DMS153 (cell line): Measurements from ENCODE around the gene C2orf92.
"Not testable (repeated sequence)": the region's sequence is repeated elsewhere in the genome, so short reads cannot be mapped to it uniquely, and the experiment has no call there.

Experiments used
- DNase-seq: peaks from one replicate; lab custom pipeline; 2025; lab: John Stamatoyannopoulos, UW

The C2orf92 gene

DNA sequence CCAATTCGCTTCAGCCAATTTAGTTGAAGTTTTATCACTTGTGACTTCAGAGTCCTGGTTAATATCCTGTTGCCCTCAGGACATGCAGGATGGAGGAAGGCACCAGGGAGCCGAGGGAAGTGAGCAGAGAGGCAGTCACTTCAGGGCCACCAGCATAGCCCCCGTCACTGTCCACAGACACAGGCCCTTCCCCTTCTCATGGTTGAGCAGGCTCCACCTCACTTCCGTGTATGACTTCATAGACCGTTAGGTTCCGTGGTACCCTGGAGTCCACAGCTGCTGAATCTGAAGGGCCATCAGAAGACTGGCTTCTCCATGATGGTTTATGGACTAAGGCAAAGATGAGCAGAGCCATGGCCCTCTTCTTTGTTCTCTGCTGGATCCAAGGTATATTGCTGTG lies at the start of gene C2orf92:
TSS of gene C2orf92 (plus strand) at position 266 of the 400 bp plus-strand sequence. CDS start at position 342, 76 bp downstream.
- DNase-seq, result no peak

DNA sequence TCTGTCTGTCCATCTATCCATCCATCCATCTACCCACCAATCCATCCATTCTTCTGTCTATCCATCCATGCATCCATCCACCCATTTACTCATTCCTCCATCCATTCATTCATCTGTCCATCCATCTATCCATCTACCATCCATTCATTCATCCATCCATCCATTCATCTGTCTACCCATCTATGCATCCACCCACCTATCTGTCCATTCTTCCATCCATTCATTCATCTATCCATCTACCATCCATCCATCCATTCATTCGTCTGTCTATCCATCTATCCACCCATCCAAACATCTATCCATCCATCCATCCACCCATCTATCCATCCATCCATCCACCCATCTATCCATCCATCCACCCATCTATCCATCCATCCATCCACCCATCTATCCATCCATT lies 49.0 kb upstream of the C2orf92 start:
- DNase-seq, result not testable (repeated sequence)

DNA sequence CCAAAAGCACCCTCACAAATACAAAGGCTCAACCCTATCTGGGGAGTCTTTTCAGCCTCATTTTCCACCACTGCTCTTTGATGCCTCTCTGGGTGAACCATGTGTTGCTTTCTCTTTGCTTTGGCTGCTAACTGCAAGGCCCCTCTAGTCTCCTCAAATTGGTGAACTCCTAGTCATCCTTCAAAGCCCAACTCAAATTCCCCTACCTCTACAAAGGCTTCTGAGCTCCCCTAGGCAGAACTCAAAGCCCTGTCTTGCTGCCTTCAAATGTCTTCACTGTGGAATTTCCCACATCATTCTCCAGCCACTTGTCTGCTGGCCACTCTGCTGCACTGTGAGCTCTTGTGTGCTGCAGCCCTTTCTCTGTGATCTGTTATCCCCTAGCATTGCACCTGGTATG lies 46.5 kb upstream of the C2orf92 start:
- not testable (repeated sequence) for DNase-seq

DNA sequence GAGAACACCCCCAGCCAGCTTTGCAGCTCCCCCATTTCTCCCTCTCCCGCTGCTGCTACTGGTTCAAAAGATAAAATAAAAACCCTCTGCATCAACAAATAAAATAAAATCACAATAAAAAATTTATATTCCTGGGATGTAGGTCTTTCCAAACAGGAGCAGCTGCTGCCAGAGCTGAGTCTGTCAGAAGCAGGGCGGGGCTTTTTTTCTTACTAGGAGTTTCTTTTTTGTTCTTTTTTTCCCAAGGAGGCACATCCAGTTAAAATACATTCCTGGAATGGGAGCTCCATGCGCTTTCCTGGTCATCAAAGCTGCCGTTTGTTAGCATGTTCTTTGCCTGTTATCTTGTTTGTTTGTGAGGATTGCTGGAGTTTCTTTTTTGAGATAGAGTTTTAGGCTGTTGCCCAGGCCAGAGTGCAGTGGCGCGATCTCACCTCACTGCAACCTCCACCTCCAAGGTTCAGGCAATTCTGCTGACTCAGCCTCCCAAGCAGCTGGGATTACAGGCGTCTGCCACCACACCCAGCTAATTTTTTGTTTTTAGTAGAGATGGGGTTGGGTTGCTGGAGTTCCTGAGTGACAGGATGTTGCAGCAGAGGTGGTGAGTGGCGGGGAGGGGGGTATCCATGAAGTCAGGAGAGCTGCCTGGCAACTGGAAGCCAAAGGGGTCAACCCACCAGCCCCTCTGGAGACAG lies 44.0 kb upstream of the C2orf92 start:
- not testable (repeated sequence) for DNase-seq

DNA sequence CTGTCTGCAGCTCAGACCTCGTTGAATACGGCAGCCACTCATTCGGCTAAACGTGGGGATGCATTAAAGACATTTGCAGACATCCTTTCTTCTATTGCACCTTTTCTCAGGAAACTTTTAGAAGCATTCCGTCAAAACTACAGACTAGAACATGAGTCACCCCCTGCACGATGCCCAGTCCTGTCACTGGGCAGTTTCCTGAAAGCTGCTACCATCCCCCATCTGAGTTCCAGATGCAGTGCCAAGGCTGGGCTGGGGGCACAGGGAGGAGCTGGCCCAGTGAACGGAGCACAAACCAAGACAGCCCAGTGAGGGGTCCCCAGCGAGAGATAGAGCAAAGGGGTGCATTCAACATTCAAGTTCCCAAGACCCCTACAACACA lies 43.5 kb upstream of the C2orf92 start:
- not testable (repeated sequence) for DNase-seq

DNA sequence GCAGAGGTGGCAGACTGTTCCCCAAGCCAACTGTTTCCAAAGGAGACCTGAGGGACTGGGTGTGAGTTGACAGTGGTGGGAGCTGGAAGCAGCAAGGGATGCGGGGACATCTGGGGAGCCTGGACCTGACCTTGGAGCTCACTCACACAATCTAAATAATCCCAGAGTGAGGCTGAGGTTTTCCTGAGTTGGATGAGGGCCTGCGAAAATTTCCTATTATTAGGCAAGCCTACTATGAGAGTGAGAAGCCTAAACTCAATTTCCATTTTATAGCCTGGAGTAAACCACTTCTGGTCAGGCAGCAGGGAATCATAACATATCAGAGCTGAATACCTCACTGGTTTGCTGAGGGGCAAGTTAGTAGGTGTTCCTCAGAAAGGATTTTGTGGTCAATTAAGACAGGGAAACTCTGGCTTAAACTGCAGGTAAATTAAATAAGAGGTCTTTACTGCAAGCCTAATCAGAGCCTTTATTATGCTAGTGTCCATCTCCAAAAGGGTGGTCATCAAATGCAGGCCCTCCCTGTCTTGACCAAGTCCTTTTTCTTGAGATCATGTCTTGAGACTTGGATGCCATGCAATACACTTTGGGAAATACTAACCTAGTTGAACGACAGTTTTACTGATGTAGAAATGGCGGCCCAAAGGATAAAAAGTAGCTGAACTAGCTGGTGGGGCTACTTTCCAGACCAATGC lies 25.3 kb upstream of the C2orf92 start:
- no peak for DNase-seq

DNA sequence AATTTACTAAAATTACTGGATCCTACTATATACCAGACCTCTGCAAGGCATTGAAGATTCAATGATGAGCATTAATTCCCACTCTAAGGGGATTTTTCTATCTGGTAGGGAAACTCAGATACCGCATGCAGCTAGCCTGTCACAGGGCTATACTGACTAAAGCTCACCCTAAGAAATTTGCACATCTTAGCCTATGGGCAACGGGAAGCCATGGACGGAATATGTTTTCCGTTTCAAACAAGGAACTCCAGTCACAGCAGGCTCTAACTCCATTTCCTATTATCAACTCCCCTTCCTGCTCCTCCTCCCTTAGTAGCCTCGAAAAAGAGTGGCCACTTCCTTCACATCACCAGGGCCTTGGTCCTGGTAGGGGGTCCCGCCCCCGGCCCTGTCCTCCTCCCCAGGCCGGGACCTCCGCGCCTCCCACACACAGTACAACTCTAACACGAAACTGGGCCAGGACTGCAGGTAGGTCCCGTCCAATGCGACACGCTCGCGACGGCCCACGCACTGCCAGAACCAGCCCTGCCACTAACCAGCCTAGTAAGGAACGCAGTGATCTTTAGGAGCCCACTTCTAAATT lies 24.3 kb upstream of the C2orf92 start:
- DNase-seq, result peak; percentile 31

DNA sequence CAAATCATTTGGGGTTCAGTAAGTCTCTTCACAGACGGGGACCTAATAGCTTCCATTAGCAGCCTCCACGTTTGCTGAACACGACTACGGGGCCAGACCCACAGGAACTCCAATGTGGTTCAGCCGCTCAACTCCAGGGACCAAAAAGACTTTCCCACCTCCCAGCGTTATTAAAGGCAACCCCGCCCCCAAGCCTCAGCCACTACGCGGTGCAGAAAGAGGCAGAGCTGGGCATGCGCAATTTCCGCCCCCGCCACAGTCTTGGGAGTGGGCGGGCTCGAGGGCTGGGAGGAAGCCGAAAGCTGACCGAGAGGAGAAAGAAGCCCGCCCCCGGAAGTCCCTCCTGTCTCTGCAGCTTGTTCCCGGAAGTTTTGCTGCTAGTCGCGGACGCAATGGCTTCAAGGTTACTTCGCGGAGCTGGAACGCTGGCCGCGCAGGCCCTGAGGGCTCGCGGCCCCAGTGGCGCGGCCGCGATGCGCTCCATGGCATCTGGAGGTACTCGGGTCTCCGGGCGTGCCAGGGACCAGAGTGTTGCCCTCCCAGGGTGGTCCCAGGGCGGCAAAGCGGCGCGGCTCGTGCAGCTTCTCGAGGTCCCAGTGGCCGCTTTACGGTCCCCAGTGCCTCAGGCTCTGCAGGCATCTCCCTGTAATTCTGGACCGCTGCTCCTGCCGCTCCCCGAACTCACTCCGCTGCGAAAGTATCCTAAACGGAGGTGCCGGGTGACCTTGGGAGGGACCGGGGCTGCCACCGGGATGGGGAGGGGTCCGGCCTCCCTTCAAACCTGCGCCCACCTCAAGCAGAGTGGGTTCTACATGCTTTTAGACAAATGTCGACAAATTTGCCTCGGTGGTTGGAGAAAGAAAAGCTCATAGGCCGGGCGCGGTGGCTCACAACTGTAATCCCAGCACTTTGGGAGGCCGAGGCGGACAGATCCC lies 23.6 kb upstream of the C2orf92 start, which contains the start of gene COX5B:
TSS of gene COX5B (plus strand) at position 368 of the 935 bp plus-strand sequence. CDS start at position 393, 25 bp downstream.
- DNase-seq, result peak; percentile 97

DNA sequence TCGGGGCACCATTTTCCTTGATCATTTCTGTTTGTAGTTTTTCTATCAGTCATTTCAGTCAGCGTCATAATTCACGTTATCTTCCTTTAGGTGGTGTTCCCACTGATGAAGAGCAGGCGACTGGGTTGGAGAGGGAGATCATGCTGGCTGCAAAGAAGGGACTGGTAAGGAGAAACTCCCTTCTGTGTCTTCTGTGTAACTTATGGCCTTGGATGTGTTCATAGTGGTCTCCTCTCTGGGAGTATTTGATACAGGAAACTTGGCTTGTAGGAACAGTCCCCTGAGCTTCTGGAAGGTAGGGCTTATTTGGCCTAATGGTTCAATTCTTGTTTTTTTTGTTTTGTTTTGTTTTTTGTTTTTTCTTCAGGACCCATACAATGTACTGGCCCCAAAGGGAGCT lies 22.5 kb upstream of the C2orf92 start:
- no peak for DNase-seq

DNA sequence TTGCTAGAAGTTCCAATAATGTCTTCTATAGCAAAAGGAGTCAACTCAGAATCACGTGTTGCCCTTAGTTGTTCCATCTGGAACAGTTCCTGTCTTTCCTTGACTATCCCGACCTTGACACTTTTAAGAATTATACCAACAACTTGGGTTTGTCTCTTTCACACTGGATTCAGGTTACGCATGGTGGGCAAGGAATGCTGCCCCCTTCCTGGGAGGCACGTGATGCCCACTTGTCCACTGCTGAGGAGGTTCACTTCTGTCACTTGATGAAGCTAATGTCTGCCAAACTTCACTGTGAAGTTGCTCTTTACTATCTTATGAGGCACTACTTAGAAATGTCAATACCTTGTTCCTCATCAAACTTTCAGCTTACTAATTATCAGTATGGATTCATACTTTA lies 18.4 kb upstream of the C2orf92 start:
- no peak for DNase-seq

DNA sequence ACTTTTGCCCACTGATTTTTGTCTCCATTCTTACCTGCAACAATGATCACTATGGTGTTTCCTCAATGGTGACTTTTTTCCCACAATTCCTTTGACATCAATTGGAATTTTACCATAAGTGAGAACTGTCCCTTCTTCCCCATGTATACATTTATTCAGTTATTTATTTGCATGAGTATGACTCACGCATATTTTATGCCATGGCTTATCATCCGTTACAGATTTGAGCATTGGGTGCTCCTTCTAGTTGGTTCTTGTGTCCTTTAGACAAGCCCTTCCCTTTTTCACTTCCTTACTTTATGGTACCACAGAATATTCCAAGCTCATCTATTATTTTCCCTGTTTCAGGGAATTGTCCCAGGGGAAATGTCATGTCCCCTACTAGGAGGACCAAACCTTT lies 16.0 kb upstream of the C2orf92 start:
- DNase-seq, result no peak

DNA sequence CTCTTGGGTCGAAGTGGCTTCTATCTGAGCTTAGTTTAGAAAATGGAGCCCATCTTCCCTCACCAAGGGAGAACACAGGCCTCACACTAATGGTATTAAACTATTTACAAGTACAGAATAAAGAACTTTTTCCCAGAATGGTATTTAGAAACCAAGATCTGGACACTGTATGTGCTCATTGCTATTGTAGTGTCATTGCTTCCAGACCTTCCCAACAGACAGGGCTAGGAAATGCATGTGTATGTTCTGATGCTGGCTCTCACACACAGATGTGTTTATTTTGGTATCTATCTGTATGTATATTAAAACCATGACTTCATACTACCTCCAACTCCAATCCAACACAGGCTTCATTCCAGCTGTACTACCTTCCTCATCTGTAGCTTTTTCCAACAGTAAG lies 15.6 kb upstream of the C2orf92 start:
- DNase-seq, result no peak

DNA sequence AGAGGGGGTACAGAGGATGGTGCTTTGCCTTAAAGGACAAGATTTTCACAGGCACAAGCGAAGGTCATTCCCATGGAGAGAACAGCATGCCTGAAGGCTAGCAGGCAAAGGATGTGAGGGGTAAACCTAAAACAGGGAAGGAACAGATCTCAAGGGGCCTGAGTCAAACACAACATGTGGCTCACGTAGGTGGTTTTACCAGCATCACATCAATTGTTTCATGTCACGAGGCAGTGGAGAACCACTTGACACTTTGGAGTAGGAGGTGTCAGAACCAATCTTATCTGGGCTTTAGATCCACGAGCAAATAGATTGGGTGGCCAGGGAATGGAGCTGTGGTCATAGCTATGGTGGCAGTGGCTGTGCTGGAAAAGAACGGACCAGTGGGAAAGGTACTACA lies 15.2 kb upstream of the C2orf92 start:
- no peak for DNase-seq

DNA sequence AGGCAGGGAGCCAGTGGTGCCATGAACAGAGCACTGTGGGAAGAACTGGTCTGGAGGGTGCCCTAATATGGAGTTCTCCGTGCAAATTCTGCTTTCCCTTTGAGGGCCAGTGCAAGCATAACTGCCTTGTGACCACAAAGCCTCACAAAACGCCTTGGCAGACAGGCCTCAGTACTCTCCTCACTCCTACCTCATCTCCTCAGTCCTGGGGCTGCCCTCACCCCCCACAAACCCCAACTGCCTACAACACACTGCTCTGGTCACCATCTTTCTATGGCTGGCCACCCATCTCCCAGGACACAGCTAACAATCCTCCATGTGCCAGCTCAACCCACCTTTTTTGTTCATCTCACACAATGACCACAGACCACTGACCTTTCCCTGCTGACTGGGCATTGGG lies 14.7 kb upstream of the C2orf92 start:
- no peak for DNase-seq

DNA sequence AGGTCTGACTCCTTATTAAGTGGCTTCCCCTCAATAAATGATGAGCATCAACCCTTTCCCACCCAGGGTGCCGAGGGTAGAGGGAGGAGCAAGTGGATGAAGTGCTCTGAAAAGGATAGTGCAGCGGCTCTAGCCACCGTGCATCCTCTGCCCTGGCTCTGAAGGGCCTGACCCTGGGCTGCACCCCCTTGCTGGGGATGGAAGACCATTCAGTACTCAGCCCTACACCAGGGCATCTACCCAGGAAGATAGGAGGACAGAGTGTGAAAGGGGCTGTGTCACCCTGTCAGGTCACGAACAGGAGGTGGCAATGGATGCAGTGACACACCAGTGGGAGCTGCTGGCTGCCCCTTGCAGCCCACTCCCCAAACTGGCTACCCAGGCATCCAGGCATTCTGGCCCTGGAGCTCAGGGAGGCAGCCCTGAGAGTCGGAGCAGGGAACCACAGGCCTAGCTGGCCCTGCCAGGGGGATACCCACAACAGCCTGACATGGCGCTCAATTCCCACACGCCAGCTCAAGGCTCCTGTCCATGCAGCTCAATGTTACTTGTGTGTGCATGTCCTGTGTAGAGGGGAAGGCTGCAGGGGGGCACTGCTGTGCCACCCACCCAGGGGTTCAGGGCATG lies 13.3 kb upstream of the C2orf92 start:
- DNase-seq, result no peak

DNA sequence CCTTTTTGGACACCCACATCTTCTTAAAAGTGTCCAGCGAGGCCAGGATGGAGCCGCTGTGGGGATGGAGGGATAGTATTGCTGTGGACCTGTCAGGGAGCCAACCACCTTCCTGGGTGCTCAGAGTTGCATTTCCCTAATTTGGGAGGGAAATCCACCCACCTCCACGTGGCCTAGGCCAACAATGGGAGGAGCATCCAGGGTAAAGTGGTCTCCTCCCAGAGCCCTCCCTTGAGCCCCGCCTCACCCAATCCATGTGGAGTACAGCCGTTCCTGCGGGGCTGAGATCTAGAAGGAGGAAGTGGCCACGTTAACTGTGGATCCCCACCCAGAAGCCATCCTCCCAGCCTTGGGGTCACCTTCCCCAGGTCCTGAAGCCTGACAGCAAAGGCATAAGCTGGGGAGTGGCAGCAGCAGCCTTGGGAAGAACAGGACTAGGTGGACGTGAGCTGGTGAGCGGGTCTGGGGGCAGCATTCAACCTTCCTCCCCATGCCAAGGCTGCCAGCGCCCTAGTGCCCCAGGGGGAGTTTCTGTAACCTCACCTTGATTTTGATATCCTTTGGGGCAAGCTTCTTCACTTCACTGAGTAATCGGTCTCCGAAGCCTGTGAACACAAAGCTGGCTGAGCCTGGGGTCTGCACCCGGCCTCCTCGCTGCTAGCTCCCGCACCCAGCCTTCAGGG lies 12.5 kb upstream of the C2orf92 start:
- DNase-seq, result no peak

DNA sequence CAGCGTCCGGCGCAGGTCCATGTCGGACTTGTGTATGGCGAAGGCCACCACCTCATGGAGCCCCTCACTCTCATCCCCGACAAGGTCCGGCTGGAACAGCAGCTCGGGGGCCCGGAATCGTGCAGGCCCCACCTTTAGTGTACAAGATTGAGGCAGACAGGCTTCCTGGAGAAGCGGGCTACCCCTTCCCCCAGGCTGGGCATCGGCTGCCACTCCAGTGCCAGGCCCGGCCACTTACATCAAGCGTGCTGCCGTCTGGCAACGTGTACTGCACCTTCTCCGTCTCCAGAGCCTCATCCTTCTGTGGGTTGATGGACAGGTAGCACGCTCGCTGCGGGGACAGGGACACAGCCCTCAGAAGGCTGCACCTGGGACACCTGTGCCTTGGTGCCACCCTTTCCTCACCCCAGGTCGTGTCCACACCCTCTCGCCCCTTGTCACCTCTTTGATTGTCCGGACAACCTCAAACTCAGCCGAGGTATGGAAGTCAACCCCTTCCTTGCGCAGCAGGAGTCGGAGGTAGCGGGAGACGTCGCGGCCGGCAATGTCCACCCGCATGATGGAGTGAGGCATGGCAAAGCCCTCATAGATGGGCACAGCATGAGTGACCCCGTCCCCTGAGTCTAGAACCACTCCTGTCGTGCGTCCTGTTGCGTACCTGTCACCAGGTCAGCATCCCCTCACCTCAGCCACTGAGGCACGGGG lies 11.4 kb upstream of the C2orf92 start:
- DNase-seq, result no peak

DNA sequence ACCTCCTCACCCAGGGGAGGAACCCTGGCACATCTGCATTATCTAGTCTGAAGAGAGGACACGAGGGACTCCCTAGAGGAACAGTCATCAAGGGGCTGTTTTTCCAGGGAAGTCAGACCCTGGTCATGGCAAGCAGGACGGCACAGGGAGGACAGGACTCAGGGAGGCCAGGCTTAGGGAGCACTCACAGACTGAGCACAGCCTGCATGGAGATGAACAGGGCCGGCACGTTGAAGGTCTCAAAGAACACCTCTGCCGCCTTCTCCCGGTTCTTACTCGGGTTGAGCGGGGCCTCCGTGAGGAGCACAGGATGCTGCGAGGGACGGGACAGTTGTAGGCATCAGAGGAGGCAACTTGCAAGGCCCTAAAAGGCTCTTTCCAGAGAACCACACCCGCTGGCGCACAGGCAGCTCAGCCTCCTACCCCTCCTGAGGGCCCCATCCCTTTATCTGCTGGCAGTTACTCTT lies 10.8 kb upstream of the C2orf92 start:
- no peak for DNase-seq

DNA sequence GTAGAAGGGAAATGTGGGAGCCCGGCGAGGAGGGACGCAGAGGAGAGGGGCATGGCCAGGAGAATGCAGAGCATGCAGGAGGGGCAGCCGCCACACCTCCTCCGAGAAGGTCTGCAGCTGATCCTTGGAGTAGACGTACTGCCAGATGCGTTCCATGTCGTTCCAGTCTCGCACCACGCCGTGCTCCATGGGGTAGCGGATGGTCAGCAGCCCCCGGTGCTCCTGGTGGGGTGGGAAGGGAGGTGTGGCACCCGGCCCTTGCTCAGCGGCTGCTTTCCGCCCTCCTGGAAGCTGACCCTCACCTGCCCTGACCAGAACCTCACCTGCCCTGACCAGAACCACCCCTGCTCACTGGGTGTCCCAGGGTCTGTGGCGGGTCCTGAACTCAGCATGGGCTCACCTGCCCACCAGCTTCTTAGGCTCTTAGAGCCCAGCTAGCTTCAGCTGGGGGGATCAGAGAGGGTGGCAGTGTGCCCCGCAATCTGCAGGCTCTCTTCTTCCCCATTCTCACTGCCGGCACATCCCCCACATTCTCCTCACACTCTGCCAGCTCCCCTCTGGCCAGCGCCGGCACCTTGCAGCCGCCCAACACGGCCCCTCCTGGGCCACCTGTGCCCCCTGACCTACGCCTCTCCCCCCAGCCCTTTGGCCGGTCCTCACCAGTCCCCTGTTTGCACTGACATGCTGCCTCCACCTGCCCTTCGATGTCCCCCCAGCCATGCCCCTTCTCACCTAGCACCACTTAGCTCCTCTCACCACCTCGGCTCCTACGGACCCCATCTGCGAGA lies 10.1 kb upstream of the C2orf92 start:
- DNase-seq, result no peak
